GM18499 (cell line): ENCODE measurements around the gene INTS3.

Experiments
- ATAC-seq: cut with Tn5 transposase; IDR thresholded peaks from one replicate; pipeline ENCODE4 v1.9.1; 2021; ENCODE audit warnings: moderate number of reproducible peaks; ENCODE audit not compliant: insufficient read depth, unreplicated experiment

Gene INTS3, protein sequence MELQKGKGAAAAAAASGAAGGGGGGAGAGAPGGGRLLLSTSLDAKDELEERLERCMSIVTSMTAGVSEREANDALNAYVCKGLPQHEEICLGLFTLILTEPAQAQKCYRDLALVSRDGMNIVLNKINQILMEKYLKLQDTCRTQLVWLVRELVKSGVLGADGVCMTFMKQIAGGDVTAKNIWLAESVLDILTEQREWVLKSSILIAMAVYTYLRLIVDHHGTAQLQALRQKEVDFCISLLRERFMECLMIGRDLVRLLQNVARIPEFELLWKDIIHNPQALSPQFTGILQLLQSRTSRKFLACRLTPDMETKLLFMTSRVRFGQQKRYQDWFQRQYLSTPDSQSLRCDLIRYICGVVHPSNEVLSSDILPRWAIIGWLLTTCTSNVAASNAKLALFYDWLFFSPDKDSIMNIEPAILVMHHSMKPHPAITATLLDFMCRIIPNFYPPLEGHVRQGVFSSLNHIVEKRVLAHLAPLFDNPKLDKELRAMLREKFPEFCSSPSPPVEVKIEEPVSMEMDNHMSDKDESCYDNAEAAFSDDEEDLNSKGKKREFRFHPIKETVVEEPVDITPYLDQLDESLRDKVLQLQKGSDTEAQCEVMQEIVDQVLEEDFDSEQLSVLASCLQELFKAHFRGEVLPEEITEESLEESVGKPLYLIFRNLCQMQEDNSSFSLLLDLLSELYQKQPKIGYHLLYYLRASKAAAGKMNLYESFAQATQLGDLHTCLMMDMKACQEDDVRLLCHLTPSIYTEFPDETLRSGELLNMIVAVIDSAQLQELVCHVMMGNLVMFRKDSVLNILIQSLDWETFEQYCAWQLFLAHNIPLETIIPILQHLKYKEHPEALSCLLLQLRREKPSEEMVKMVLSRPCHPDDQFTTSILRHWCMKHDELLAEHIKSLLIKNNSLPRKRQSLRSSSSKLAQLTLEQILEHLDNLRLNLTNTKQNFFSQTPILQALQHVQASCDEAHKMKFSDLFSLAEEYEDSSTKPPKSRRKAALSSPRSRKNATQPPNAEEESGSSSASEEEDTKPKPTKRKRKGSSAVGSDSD

DNA sequence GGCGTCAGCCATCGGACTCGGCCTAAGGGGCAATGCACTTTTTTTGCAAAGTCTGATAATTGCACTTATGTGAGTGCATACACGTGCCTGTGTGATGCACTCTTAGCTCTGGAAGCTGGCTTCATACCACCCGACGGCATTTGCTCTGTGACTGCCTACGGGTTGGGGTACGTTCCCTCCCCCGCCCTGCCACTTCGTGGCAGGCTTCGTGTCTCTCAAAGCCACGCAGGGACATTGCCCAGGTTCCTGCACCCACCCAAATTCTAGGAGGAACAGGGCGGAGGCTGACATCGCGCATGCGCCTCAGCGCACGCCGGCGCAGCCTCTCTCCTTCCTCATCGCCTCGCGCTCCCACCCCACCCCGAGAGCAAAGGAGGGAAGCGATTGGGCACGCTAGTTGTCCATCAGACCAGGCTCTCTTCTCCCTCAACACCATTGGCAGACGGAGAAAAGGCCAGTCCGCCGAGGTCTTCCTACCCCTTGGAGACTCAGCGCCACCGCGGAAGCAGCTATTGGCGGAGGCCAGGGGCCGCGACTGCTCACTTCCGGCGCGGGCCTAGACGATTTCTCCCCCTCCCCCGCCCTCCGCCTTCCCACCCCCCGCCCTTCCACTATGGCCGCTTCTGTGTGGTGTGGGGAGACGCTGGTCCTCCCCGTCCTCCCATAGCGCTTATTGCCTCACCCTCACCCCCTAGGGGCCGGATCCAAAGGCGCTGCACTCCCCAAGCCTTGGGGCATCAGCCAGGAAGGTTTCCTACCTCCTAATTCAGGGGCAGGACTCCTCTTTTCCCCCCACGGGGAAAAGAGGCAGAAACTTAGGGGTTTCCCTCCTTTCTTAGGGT lies at the start of gene INTS3:
TSS of gene INTS3 (plus strand) at position 588 of the 842 bp plus-strand sequence. CDS start 585 bp downstream, outside the sequence.
- peak; percentile 76 for ATAC-seq

DNA sequence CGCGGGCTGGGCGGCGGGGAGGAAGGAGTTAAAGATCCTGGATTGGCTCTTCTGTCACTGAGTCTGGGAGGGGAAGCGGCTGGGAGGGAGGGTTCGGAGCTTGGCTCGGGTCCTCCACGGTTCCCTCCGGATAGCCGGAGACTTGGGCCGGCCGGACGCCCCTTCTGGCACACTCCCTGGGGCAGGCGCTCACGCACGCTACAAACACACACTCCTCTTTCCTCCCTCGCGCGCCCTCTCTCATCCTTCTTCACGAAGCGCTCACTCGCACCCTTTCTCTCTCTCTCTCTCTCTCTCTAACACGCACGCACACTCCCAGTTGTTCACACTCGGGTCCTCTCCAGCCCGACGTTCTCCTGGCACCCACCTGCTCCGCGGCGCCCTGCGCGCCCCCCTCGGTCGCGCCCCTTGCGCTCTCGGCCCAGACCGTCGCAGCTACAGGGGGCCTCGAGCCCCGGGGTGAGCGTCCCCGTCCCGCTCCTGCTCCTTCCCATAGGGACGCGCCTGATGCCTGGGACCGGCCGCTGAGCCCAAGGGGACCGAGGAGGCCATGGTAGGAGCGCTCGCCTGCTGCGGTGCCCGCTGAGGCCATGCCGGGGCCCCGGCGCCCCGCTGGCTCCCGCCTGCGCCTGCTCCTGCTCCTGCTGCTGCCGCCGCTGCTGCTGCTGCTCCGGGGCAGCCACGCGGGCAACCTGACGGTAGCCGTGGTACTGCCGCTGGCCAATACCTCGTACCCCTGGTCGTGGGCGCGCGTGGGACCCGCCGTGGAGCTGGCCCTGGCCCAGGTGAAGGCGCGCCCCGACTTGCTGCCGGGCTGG lies 49.1 kb upstream of the INTS3 start, which contains the start of gene NPR1:
TSS of gene NPR1 (plus strand) at position 170 of the 818 bp plus-strand sequence. CDS start at position 591, 421 bp downstream.
- ATAC-seq = no peak

DNA sequence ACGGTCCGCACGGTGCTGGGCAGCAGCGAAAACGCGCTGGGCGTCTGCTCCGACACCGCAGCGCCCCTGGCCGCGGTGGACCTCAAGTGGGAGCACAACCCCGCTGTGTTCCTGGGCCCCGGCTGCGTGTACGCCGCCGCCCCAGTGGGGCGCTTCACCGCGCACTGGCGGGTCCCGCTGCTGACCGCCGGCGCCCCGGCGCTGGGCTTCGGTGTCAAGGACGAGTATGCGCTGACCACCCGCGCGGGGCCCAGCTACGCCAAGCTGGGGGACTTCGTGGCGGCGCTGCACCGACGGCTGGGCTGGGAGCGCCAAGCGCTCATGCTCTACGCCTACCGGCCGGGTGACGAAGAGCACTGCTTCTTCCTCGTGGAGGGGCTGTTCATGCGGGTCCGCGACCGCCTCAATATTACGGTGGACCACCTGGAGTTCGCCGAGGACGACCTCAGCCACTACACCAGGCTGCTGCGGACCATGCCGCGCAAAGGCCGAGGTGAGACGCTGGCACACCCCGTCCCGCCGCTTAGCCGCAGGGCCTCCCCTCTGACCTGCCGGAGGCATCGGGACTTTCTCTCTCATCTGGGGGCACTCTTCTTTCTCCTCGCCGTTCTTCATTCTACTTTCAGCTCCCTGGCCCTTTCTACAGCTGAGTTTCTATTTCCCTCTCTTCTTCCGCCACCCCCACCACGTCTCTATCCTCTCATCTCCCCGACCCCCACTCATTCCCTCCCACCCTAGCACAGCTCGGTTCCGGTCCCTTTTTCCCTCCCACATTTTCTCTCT lies 48.3 kb upstream of the INTS3 start:
- no peak for ATAC-seq

DNA sequence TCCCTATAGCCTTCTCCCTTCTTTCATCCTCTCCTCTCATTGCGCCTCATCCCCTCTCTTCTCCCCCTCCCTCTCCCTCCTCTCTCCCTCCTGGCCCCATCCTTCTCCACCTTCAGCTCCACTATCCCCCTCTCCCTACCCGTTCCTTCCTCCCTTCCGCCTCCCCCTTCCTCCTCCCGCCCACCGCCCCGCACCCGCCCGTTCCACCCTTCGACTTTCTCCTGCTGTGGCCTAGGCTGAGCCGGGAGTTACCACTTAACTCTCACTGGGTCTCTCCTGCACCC lies 47.8 kb upstream of the INTS3 start:
- no peak for ATAC-seq

DNA sequence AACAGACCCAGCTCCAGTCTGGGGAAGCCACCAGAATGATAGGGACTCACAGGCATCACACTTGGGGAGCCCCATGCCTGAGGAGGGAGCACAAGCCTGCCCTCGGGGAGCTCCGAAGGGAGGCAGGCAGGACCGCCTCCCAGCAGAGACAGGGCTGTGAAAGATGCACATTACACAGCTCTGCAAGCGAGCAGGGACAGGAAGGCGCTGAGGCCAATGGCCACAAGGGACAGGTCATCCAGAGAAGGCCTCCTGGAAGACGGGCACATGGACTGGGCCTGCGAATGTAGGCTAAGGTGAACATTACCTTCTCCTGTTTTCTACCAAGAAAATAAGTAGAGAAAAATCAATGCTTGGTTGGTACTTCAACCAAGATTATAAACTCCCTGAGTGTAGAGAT lies 45.1 kb upstream of the INTS3 start:
- no peak for ATAC-seq

DNA sequence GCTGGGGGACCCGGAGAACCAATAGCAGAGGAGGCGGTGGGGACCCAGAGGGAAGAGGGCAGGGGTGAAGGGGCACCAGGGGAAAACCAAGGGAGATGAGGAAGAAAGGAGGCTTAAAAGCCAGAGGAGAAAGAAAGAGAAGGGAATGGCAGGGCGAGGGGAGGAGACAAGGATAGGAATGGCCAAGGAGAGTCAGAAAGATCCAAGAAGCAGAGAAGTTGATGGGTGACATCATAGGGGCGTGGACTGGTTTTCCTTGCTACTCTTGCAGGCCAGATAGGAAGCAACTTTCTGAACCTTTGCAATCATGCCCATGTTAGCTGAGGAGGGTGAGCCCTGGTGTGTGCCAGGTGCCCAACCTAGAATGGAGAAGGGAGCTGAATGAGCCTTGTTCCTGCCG lies 44.0 kb upstream of the INTS3 start:
- no peak for ATAC-seq

DNA sequence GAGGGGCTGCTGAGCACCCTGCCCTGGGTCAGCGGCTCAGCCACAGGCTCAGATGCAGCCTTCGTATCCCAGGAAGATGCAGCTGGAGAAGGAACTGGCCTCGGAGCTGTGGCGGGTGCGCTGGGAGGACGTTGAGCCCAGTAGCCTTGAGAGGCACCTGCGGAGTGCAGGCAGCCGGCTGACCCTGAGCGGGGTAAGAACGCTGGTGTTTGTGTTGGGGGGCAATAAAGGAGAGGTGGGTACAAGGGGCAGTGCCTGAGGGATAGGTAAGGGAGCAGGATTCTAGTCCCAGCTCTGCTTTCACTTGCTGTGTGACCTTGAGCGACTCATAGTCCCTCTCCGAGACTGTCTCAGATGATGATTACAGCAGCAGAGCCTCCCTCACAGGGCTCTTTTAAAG lies 43.0 kb upstream of the INTS3 start:
- no peak for ATAC-seq

DNA sequence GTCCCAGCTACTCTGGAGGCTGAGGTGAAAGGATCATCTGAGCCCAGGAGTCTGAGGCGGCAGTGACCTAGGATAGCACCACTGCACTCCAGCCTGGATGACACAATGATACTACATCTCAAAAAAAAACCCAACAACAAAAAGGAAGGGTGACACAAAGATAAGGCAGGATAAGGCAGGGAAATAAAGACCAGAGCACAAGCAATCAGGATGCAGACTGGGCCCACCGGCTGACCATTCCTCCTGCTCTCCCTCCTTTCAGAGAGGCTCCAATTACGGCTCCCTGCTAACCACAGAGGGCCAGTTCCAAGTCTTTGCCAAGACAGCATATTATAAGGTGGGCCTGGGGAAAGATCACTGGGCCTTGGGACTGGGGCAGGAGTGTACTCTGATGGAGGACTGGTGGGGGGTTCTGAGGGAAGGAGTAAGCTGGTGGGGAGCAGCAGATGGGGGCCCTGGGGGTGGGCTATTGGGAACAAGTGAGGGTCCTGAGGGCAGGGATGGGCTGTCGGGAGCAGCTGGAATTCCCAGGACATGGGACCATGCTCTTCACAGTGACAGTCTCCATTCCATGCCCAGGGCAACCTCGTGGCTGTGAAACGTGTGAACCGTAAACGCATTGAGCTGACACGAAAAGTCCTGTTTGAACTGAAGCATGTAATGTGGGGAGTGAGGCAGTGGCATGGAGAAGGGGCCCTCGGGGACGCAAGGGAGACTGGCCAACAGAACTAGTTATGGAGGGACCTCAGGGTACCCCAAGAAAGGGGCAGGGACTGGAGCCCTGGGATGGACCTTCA lies 42.1 kb upstream of the INTS3 start:
- no peak for ATAC-seq

DNA sequence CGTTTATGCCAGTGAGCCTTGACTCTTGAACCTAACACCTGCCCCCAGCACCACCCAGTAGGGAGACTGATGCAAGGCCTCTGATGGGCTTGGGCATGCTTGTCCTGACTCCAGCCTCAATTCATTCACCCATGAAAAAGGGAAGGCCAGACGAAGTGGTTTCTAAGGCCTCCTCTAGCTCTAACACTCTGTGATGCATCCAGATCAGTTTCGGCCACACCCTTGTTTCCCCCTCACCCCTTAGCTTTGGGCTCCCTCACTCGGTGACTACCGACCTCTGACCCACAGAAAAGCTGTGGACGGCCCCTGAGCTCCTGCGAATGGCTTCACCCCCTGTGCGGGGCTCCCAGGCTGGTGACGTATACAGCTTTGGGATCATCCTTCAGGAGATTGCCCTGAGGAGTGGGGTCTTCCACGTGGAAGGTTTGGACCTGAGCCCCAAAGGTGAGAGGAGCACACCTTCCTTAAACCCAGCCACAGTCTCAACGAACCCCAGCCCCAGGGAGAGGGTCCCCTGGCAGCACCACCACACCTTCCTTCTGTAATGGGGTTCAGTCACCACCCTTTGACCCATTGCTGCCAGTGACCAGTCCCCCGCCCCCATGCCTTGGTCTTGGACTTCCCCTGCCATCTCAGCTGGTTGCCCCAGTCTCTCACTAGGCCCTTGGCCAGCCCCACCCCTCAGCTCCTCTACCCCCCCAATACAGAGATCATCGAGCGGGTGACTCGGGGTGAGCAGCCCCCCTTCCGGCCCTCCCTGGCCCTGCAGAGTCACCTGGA lies 40.3 kb upstream of the INTS3 start:
- ATAC-seq = no peak

DNA sequence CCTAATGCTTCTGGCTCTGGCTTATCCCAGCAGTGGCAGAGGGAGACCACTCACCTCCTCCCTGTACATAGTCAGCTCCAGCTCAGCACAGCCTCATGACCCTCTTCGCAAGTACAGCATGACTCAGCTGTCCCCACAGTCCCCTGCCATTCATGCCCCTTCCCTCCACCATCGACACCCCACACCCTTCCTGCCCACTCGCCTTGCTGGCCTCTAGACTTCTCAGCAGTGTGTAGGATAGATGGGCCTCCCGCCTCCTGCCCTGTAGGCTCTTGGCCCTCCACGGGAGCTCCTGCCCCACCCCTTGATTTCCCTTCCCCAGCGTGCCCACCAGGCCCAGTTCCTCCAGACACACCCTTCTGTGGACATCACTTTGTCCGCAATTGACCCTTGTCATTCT lies 39.6 kb upstream of the INTS3 start:
- no peak for ATAC-seq

DNA sequence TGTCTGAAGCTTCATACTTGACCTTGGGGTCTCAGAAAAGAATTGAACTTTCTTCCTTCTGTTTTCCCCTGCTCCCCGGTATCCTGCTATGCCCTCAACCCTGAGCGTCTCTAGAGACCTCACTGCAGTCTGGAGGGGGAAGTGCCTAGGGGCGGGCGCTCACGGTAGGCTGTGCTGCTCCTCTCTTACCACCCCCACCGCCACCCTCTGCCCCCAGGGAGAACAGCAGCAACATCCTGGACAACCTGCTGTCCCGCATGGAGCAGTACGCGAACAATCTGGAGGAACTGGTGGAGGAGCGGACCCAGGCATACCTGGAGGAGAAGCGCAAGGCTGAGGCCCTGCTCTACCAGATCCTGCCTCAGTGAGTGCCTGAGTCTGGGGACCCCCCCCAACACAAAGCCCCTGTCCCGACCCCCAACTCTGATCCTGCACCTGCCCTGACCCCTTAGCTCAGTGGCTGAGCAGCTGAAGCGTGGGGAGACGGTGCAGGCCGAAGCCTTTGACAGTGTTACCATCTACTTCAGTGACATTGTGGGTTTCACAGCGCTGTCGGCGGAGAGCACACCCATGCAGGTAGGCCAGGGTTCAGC lies 39.0 kb upstream of the INTS3 start:
- no peak for ATAC-seq

DNA sequence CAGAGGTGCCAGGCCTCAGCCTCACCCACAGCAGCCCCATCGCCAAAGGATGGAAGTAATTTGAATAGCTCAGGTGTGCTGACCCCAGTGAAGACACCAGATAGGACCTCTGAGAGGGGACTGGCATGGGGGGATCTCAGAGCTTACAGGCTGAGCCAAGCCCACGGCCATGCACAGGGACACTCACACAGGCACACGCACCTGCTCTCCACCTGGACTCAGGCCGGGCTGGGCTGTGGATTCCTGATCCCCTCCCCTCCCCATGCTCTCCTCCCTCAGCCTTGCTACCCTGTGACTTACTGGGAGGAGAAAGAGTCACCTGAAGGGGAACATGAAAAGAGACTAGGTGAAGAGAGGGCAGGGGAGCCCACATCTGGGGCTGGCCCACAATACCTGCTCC lies 34.4 kb upstream of the INTS3 start:
- no peak for ATAC-seq

DNA sequence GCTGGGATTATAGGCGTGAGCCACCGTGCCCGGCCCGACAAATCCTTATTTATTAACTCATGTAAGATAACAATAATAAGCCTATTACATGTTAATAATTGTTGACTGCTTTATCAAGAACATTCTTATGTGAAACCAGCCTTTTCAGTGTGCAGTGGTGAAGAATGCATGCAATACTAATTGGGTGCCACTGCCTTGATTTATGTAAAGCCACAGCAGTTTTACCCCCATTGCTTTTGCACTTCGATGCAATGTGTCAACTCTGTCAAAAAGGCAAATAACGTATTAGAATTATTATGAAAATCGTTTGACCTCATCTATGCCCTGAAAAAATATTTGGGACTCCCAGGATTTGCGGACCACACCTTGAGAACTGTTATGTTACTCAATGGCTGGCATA lies 31.1 kb upstream of the INTS3 start:
- ATAC-seq = no peak

DNA sequence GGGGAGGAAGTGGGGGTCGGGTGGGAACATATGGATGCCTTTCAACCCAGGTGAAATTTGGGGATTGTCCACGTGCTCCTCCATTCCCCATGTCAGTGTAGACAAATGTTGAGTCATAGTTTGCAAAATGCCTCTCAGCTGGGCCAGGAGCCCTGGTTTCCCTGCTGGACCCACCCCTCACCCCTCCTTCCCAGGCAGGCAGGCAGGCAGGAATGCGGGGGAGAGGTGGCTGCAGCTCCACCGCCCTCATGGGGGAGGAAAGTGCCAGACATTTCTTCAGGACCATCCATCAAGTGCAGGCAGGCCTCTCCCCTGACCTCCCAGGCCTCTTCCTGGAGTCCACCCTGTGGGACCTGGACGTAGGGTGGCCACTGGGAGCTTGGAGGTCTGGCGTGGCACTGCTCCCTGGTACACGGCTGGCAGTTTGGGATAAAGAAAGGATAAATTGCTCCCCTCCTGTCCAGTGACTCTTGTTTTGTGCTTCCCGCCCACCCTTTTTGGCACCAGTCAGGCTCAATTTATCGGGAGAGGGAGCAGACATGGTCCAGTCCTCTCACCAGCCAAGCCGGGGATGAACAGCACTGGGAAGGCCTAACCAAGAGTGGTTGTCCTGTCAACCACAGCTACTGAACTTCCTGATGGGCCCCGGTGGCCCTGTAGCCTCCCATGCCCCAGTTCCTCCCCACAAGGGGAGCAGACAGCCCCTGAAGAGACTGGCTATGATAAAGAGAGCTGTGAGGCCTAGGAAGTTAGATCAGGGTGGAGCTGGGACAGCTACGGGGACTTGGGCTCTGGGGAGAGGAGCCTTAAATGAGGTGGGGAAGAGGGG lies 30.4 kb upstream of the INTS3 start:
- no peak for ATAC-seq

DNA sequence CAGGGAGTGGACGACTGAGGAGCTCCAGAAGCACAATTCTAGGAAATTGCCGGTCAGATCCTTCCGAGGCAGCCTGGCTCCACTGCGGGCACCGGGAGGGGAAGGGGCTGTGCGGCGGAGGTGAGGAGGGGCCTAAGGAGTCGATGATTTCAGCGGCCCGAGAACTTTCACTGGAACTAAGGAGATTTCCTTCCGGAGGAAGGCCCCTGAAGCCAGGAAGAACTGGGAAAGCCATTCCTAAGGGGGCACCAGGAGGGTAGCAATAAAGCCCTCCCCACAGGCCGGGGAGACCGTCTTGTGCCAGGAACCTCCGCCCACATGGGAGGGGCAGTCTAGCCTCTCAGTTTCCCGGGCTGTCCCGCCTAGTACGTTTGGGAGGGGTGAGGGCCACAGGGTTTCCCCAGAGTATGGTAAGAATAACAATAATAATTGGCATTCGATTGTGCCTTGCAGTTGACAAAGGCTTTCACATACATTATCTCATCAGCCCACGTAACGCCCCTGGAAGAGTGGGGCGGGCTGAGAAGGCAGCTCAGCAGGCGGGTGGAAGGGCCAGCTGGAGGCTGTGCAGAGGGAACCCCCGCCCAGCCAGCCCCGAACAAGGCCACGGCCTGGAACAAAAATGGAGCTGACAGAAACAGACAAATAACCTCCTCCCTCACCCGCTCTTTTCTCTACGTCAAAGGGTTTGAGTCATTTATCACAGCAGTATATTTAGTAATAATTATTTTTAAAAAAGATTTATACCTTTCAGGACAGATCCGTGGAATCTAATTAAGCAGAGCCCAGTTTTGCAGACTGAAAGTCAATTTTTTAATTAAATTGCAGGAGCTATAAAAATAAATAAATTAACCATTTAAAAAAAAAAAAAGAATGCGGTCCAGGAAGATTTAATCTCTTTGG lies 29.6 kb upstream of the INTS3 start:
- no peak for ATAC-seq
